H1 (cell line): Measurements from ENCODE around the gene TNFRSF14. TPM values are rescaled to one million over a fixed set of nuclear protein-coding genes. Genes with fewer than 3 reads are reported as not detected.
A peak's percentile ranks its signal among the peaks of the same experiment; 100 is the strongest.

Source experiments
- CTCF ChIA-PET: fragments of 300-600 bp; sonication (Branson Sonifier 250); formaldehyde crosslinking; loops from one replicate; lab custom pipeline; 2021; ENCODE audit not compliant: partially characterized antibody; lab: Charles Lee
- POLR2A ChIA-PET: fragments of 300-600 bp; sonication (Branson Sonifier 250); formaldehyde crosslinking; loops from one replicate; lab custom pipeline; 2021; ENCODE audit warnings: inconsistent platforms; ENCODE audit not compliant: partially characterized antibody; lab: Charles Lee
- DNase-seq, 2 experiments: peaks; one replicate each; pipeline versions ENCODE4 v3.0.0 to v3.0.0-alpha.2; 2010 to 2022; ENCODE audit warnings: low spot score in 2 of 2, low read depth in 1 of 2, mixed read lengths in 1 of 2
- FAIRE-seq: peaks from 2 replicates; lab custom pipeline; 2011; peaks lifted over from hg19 to GRCh38; lab: Jason Lieb, UNC
- H2AFZ ChIP-seq: 2 replicates; pipeline ENCODE4 v1.8.1; 2012; ENCODE audit warnings: low read length, inconsistent platforms
- H2AK5ac ChIP-seq: 2 replicates; pipeline ENCODE4 v1.6.1; 2013; ENCODE audit warnings: low read depth, low read length
- H2BK120ac ChIP-seq: replicated peaks from 2 replicates; pipeline ENCODE3; 2013; ENCODE audit warnings: low read depth, low read length, inconsistent platforms
- H2BK12ac ChIP-seq: 2 replicates; pipeline ENCODE4 v1.6.1; 2013; ENCODE audit warnings: low read depth, low read length
- H2BK15ac ChIP-seq: 2 replicates; pipeline ENCODE4 v1.6.1; 2013; ENCODE audit warnings: low read length
- H2BK20ac ChIP-seq: 2 replicates; pipeline ENCODE4 v1.6.1; 2013; ENCODE audit warnings: low read length
- H2BK5ac ChIP-seq: 2 replicates; pipeline ENCODE4 v1.6.1; 2013; ENCODE audit warnings: low read depth, low read length
- H3K14ac ChIP-seq: 2 replicates; pipeline ENCODE4 v1.6.1; 2013; ENCODE audit warnings: inconsistent platforms; ENCODE audit not compliant: insufficient read length
- H3K18ac ChIP-seq: 2 replicates; pipeline ENCODE4 v1.6.1; 2013; ENCODE audit warnings: low read length; ENCODE audit errors: extremely low read depth
- H3K23ac ChIP-seq: 2 replicates; pipeline ENCODE4 v1.6.1; 2013; ENCODE audit warnings: inconsistent platforms; ENCODE audit not compliant: insufficient read length
- H3K23me2 ChIP-seq: 2 replicates; pipeline ENCODE4 v1.6.1; 2013; ENCODE audit warnings: low read depth, low read length
- H3K27ac ChIP-seq: 2 replicates; pipeline ENCODE4 v1.6.1; 2011; ENCODE audit warnings: low read depth, low read length, inconsistent platforms
- H3K27me3 ChIP-seq, 4 experiments: replicated peaks in 1 of 4; 1 replicate in 1 of 4; 2 replicates in 3 of 4; pipeline versions ENCODE4 v1.6.1 to v1.8.1; 2011 to 2013; ENCODE audit warnings: low read length in 3 of 4, mild to moderate bottlenecking in 3 of 4, inconsistent platforms in 2 of 4, mixed read lengths in 2 of 4, moderate library complexity in 1 of 4; ENCODE audit not compliant: control insufficient read depth in 3 of 4, insufficient read depth in 3 of 4; ENCODE audit errors: extremely low read depth in 1 of 4
- H3K36me3 ChIP-seq, 4 experiments: 2 replicates each; pipeline versions ENCODE4 v1.6.1 to v1.8.1; 2011 to 2013; ENCODE audit warnings: mild to moderate bottlenecking in 4 of 4, low read length in 3 of 4, moderate library complexity in 2 of 4, control low read depth in 1 of 4, inconsistent platforms in 1 of 4; ENCODE audit not compliant: insufficient read depth in 4 of 4, control insufficient read depth in 2 of 4
- H3K4ac ChIP-seq: replicated peaks from 2 replicates; pipeline ENCODE3; 2013; ENCODE audit warnings: low read length, low read depth, mixed read lengths, inconsistent platforms; ENCODE audit not compliant: insufficient read length
- H3K4me1 ChIP-seq, 4 experiments: replicated peaks in 1 of 4; 1 replicate in 1 of 4; 2 replicates in 3 of 4; pipeline versions ENCODE4 v1.6.1 to v1.8.1; 2011 to 2013; ENCODE audit warnings: low read length in 3 of 4, inconsistent platforms in 2 of 4, mixed read lengths in 1 of 4; ENCODE audit not compliant: insufficient read depth in 4 of 4, control insufficient read depth in 3 of 4
- H3K4me2 ChIP-seq, 2 experiments: 2 replicates each; pipeline versions ENCODE4 v1.6.1 to v1.8.1; 2011 to 2013; ENCODE audit warnings: low read depth in 2 of 2, low read length in 2 of 2, control low read depth in 1 of 2, inconsistent platforms in 1 of 2, mild to moderate bottlenecking in 1 of 2; ENCODE audit not compliant: insufficient read depth in 1 of 2
- H3K4me3 ChIP-seq, 4 experiments: fragments of 200-600, 300-600 bp in 1 of 4; sonication (generic), shearing (Covaris generic), sonication (Bioruptor Twin) in 1 of 4; 2 replicates each; pipeline versions ENCODE4 v1.5.1 to v1.8.1; 2011 to 2016; ENCODE audit warnings: low read length in 4 of 4, low read depth in 3 of 4, control low read depth in 2 of 4, inconsistent platforms in 2 of 4, mild to moderate bottlenecking in 2 of 4, mixed read lengths in 1 of 4, moderate library complexity in 1 of 4; ENCODE audit not compliant: insufficient read depth in 2 of 4; ENCODE audit errors: extremely low read depth in 1 of 4
- H3K56ac ChIP-seq: replicated peaks from 2 replicates; pipeline ENCODE3; 2013; ENCODE audit warnings: low read depth, mild to moderate bottlenecking, mixed read lengths, low read length, inconsistent platforms; ENCODE audit not compliant: insufficient read length
- H3K79me1 ChIP-seq: 2 replicates; pipeline ENCODE4 v1.6.1; 2013; ENCODE audit warnings: low read depth, low read length, control low read depth
- H3K79me2 ChIP-seq, 2 experiments: 2 replicates each; pipeline versions ENCODE4 v1.6.1 to v1.8.1; 2012 to 2013; ENCODE audit warnings: low read length in 2 of 2, mild to moderate bottlenecking in 2 of 2, inconsistent platforms in 1 of 2; ENCODE audit not compliant: insufficient read depth in 2 of 2, control insufficient read depth in 1 of 2
- H3K9ac ChIP-seq, 4 experiments: replicated peaks in 1 of 4; 1 replicate in 1 of 4; 2 replicates in 3 of 4; pipeline versions ENCODE4 v1.6.1 to v1.8.1; 2011 to 2013; ENCODE audit warnings: low read depth in 3 of 4, low read length in 3 of 4, control low read depth in 2 of 4, mild to moderate bottlenecking in 2 of 4, moderate library complexity in 2 of 4, inconsistent platforms in 1 of 4; ENCODE audit errors: extremely low read depth in 1 of 4
- H3K9me3 ChIP-seq, 2 experiments: 2 replicates each; pipeline versions ENCODE4 v1.6.1 to v1.8.1; 2012 to 2013; ENCODE audit warnings: mild to moderate bottlenecking in 2 of 2, moderate library complexity in 2 of 2, control low read depth in 1 of 2, inconsistent platforms in 1 of 2, low read depth in 1 of 2, low read length in 1 of 2, mixed read lengths in 1 of 2; ENCODE audit not compliant: insufficient read depth in 2 of 2
- H4K20me1 ChIP-seq, 2 experiments: replicated peaks in 1 of 2; 2 replicates each; pipeline versions ENCODE3 to v1.8.1; 2011 to 2013; ENCODE audit warnings: inconsistent platforms in 2 of 2, low read length in 2 of 2, mild to moderate bottlenecking in 1 of 2; ENCODE audit not compliant: insufficient read depth in 2 of 2, control insufficient read depth in 1 of 2
- H4K5ac ChIP-seq: 2 replicates; pipeline ENCODE4 v1.6.1; 2013; ENCODE audit warnings: low read length, low read depth, mixed read lengths, inconsistent platforms; ENCODE audit not compliant: insufficient read length
- H4K8ac ChIP-seq: 2 replicates; pipeline ENCODE4 v1.8.0; 2013; ENCODE audit warnings: mild to moderate bottlenecking, moderate library complexity, low read length, inconsistent platforms; ENCODE audit not compliant: insufficient read depth; ENCODE audit errors: extremely low read depth
- H4K91ac ChIP-seq: replicated peaks from 2 replicates; pipeline ENCODE3; 2013; ENCODE audit warnings: low read length, mixed read lengths, inconsistent platforms; ENCODE audit not compliant: insufficient read length
- ASH2L ChIP-seq: fragments of 200-600, 300-600 bp; sonication (generic); IDR thresholded peaks from one replicate; pipeline ENCODE4 v1.7.1; 2017; ENCODE audit warnings: low read length
- BACH1 ChIP-seq: IDR thresholded peaks from 2 replicates; pipeline ENCODE4 v1.6.1; 2012; ENCODE audit warnings: low read length, improper control_type of control experiment
- CEBPB ChIP-seq: IDR thresholded peaks from 2 replicates; pipeline ENCODE4 v1.6.1; 2012; ENCODE audit warnings: low read depth, low read length
- CHD1 ChIP-seq: IDR thresholded peaks from 2 replicates; pipeline ENCODE4 v1.6.1; 2012; ENCODE audit warnings: low read depth, low read length, improper control_type of control experiment
- CHD2 ChIP-seq: IDR thresholded peaks from 2 replicates; pipeline ENCODE4 v1.6.1; 2012; ENCODE audit warnings: low read length, improper control_type of control experiment
- CREB1 ChIP-seq: IDR thresholded peaks from 2 replicates; pipeline ENCODE4 v1.6.1; 2012; ENCODE audit warnings: inconsistent platforms
- EP300 ChIP-seq, 2 experiments: IDR thresholded peaks; 1 replicate in 1 of 2; 2 replicates in 1 of 2; pipeline ENCODE4 v1.6.1; 2011 to 2012; ENCODE audit warnings: low read depth in 2 of 2, low read length in 2 of 2, mild to moderate bottlenecking in 2 of 2, borderline replicate concordance in 1 of 2, inconsistent platforms in 1 of 2, moderate library complexity in 1 of 2
- KDM4A ChIP-seq: IDR thresholded peaks from one replicate; pipeline ENCODE4 v1.7.1; 2012; ENCODE audit warnings: low read depth, mild to moderate bottlenecking, moderate library complexity, low read length, inconsistent platforms; ENCODE audit not compliant: severe bottlenecking
- RAD21 ChIP-seq, 2 experiments: IDR thresholded peaks in 1 of 2; conservative IDR thresholded peaks in 1 of 2; 2 replicates each; pipeline ENCODE4 v1.6.1; 2011; ENCODE audit warnings: low read depth in 2 of 2, low read length in 2 of 2, improper control_type of control experiment in 1 of 2, inconsistent platforms in 1 of 2, mild to moderate bottlenecking in 1 of 2, moderate library complexity in 1 of 2
- RNF2 ChIP-seq: fragments of 200-900, 300-1000 bp; sonication (generic); IDR thresholded peaks from 2 replicates; pipeline ENCODE4 v1.7.1; 2016; ENCODE audit warnings: borderline replicate concordance, low read depth, mild to moderate bottlenecking, antibody characterized with exemption, low read length; ENCODE audit not compliant: poor library complexity, severe bottlenecking; ENCODE audit errors: missing control alignments
- SAP30 ChIP-seq: fragments of 300-600 bp; sonication (generic); IDR thresholded peaks from 2 replicates; pipeline ENCODE4 v1.7.1; 2012; ENCODE audit warnings: low read length, moderate library complexity, mild to moderate bottlenecking, inconsistent platforms; ENCODE audit not compliant: insufficient read depth, insufficient replicate concordance
- SIX5 ChIP-seq: IDR thresholded peaks from 2 replicates; pipeline ENCODE4 v1.6.1; 2011; ENCODE audit warnings: mild to moderate bottlenecking, low read depth, low read length
- SP4 ChIP-seq: IDR thresholded peaks from 2 replicates; pipeline ENCODE4 v1.6.1; 2012; ENCODE audit warnings: low read length, inconsistent platforms
- TBP ChIP-seq: IDR thresholded peaks from 2 replicates; pipeline ENCODE4 v1.6.1; 2011; ENCODE audit warnings: low read depth, low read length, improper control_type of control experiment
- WGBS, 2 experiments: shearing (Covaris generic) in 1 of 2; methylation state at CpG; one replicate each; pipeline versions ENCODE4 v1.1.6 to v1.1.7; 2013 to 2015; ENCODE audit warnings: low lambda C conversion rate in 2 of 2, mixed read lengths in 2 of 2, inconsistent platforms in 1 of 2, low coverage in 1 of 2, missing lambda C conversion rate in 1 of 2; ENCODE audit not compliant: insufficient replicate concordance in 2 of 2, insufficient coverage in 1 of 2, insufficient read length in 1 of 2; ENCODE audit errors: extremely low coverage in 1 of 2, missing lambda C conversion rate in 1 of 2; 5-methylcytosine and 5-hydroxymethylcytosine counted together
- polyA plus RNA-seq, 7 experiments: library from polyadenylated mRNA; depleted of rRNA in 3 of 7; stranded (reverse) in 5 of 7; unstranded in 2 of 7; fragments of >200 nt in 5 of 7; fragments of 200-250 nt in 2 of 7; gene quantifications; 1 replicate in 5 of 7; 2 replicates in 1 of 7; 4 replicates in 1 of 7; pipeline versions ENCODE4 v1.2.1 to v1.2.3, GENCODE V29; 2011 to 2013; ENCODE audit warnings: missing spikeins in 2 of 7, mixed read lengths in 2 of 7
- total RNA-seq: library from RNA; stranded (reverse); fragmentation: NEBNext Ultra II Directional; extraction: Animal tissue kit (Norgen Biotek cat#: 25700); gene quantifications from 2 replicates; pipeline ENCODE4 v1.2.1, GENCODE V29; 2021

The TNFRSF14 gene
- total and polyA plus RNA-seq, 2 of the 8 experiments (the other 6 are each of a cell fraction or from before 2014, with no cell fraction given), result 0.36 to 0.50 TPM

GRCh38 chr1:2528016-2528415 lies 28.2 kb upstream of the TNFRSF14 start:
- 0 out of 2 replicates have a peak overlapping the region, but pooled peaks have one; percentile 17 for H2BK12ac ChIP-seq
- H4K8ac ChIP-seq, result no peak overlapping the region
- no peak overlapping the region for H4K91ac ChIP-seq
- H3K56ac ChIP-seq, result no peak overlapping the region
- H3K18ac ChIP-seq, result no peak overlapping the region
- H3K36me3 ChIP-seq, result no peaks in the 10 kb centered on the region
- no peak overlapping the region for H2BK5ac ChIP-seq
- no peak overlapping the region for H2AFZ ChIP-seq
- H3K23ac ChIP-seq, result no peak overlapping the region
- H2AK5ac ChIP-seq, result no peak overlapping the region
- no peak overlapping the region for H3K4ac ChIP-seq
- peaks cover 10 to 30% of the 10 kb centered on the region in 2 experiments for H3K79me2 ChIP-seq
- FAIRE-seq, result no peak
- DNase-seq, result peak in 1 of 2 experiments; percentile 49
- H3K4me3 ChIP-seq, result no peak overlapping the region
- no peak overlapping the region for H2BK20ac ChIP-seq
- no peak overlapping the region for H3K4me2 ChIP-seq
- ChIA-PET POLR2A (interaction anchor here (1.2 to 2.7 kb wide), 3 partner anchors 13 to 57 kb away, joined by 3 to 8 read pairs (median 5); no protein-coding TSS in a partner anchor), CTCF (interaction anchor here (1.0 to 4.9 kb wide), 5 partner anchors 10 to 113 kb away, joined by 3 to 27 read pairs (median 3); partner anchors contain the start of gene TNFRSF14)
- H3K9me3 ChIP-seq, result no peaks in the 10 kb centered on the region
- H3K27me3 ChIP-seq, result peaks cover 30 to 63% (median 58%) of the 10 kb centered on the region in 4 experiments
- H3K27ac ChIP-seq, result no peak overlapping the region
- H4K20me1 ChIP-seq, result peaks cover 25 to 40% of the 10 kb centered on the region in 2 experiments
- H3K79me1 ChIP-seq, result peaks cover 20% of the 10 kb centered on the region
- no peak overlapping the region for H2BK120ac ChIP-seq
- no peak overlapping the region for H2BK15ac ChIP-seq
- no peak overlapping the region for H4K5ac ChIP-seq
- 86% methylated on average over 12 of the region's 12 CpGs; no CpG with 5 or more reads in 1 of the 2 experiments for WGBS, 2 experiments
- H3K4me1 ChIP-seq, result peaks cover 0 to 40% (median 21%) of the 10 kb centered on the region in 4 experiments; a peak in 6 of 7 replicates
- H3K14ac ChIP-seq, result no peak overlapping the region
- no peak overlapping the region for H3K9ac ChIP-seq
- peaks cover 7% of the 10 kb centered on the region; the same call in 1 of the 2 replicates for H3K23me2 ChIP-seq
- TF ChIP-seq CHD1 (no peak), BACH1 (no peak), RAD21 (IDR thresholded peaks at IDR 0.05 in 1 of 2, conservative IDR thresholded peaks at IDR 0.05 in 1 of 2; ENCODE audit: low read depth in 2 of 2, low read length in 2 of 2) (no peak), SIX5 (no peak), CHD2 (no peak), SP4 (no peak), CREB1 (no peak), SAP30 (no peak), CEBPB (no peak), ASH2L (no peak), KDM4A (no peak), TBP (no peak), EP300 (IDR thresholded peaks at IDR 0.05; ENCODE audit: borderline replicate concordance in 1 of 2, low read depth in 2 of 2, low read length in 2 of 2) (no peak), RNF2 (no peak)
